Esophagus squamous epithelium (tissue), 5 donors: ENCODE measurements around the gene SERTAD1. TPM values are rescaled to one million over a fixed set of nuclear protein-coding genes. Genes with fewer than 3 reads are reported as not detected.

Experiments used
- DNase-seq: peaks from one replicate; lab custom pipeline; 2025; lab: John Stamatoyannopoulos, UW
- H3K27ac ChIP-seq, 4 donors: fragments of 200-600 bp; sonication (generic); one replicate each; pipeline ENCODE4 v1.5.1; 2016 to 2019; ENCODE audit warnings: mild to moderate bottlenecking in 1 of 4
- H3K27me3 ChIP-seq, 4 donors: fragments of 200-600 bp; sonication (generic); 1 replicate in 3 of 4; 2 replicates in 1 of 4; pipeline versions ENCODE4 v1.5.1 to v1.6.0; 2017 to 2021; ENCODE audit warnings: antibody characterized with exemption in 1 of 4
- H3K36me3 ChIP-seq, 3 donors: fragments of 200-600 bp; sonication (generic); one replicate each; pipeline ENCODE4 v1.5.1; 2016 to 2019
- H3K4me1 ChIP-seq, 3 donors: fragments of 200-600 bp; sonication (generic); one replicate each; pipeline ENCODE4 v1.5.1; 2017 to 2019
- H3K4me3 ChIP-seq, 4 donors: fragments of 200-600 bp; sonication (generic); 1 replicate in 3 of 4; 2 replicates in 1 of 4; pipeline ENCODE4 v1.5.1; 2016 to 2019; ENCODE audit warnings: mild to moderate bottlenecking in 2 of 4, moderate library complexity in 1 of 4
- H3K9me3 ChIP-seq, 3 donors: fragments of 200-600 bp; sonication (generic); one replicate each; pipeline ENCODE4 v1.5.1; 2016 to 2019
- CTCF ChIP-seq, 6 experiments: fragments of 450-650 bp in 4 of 6; fragments of 200-600 bp in 2 of 6; sonication (generic) in 2 of 6; IDR thresholded peaks; one replicate each; pipeline ENCODE4 v1.5.1; 2016 to 2019; ENCODE audit warnings: antibody characterized with exemption in 6 of 6, mild to moderate bottlenecking in 4 of 6, moderate library complexity in 4 of 6
- POLR2A ChIP-seq, 4 donors: fragments of 450-650 bp; IDR thresholded peaks; one replicate each; pipeline ENCODE4 v1.6.1; 2017; ENCODE audit warnings: antibody characterized with exemption in 4 of 4, mild to moderate bottlenecking in 4 of 4, moderate library complexity in 3 of 4
- whole genome bisulfite sequencing, 2 donors: methylation state at CpG; one replicate each; pipeline ENCODE4 v1.1.5; 2018; 5-methylcytosine and 5-hydroxymethylcytosine counted together
- intact Hi-C: fragments of 100-400 bp; cut with DNase I; formaldehyde crosslinking; loops from one replicate; pipeline ENCODE4 v1.15.0; 2022
- total RNA-seq, 4 donors: library from RNA; depleted of rRNA; stranded (reverse); fragments of >200 nt; gene quantifications; one replicate each; pipeline ENCODE4 v1.1.0, GENCODE V29; 2016
- donor health status: DM: yes; HTN: yes; CAD: no.

SERTAD1 gene
- total RNA-seq, 4 donors from 2014 or later = 10.2 to 24.9 (median 16.2) TPM

GRCh38 chr19:40394816-40395210 lies 31.0 kb downstream of the SERTAD1 start:
- WGBS, 2 donors = 67 to 78% methylated on average over 6 to 13 of the region's 13 CpGs
- TF ChIP-seq CTCF (IDR thresholded peaks at IDR 0.05) (no peak), POLR2A (IDR thresholded peaks at IDR 0.05) (no peak)
- intact Hi-C loops = no loop called here

GRCh38 chr19:40393894-40394815 lies 31.6 kb downstream of the SERTAD1 start:
- no peaks in the 10 kb centered on the region for H3K9me3 ChIP-seq
- WGBS, 2 donors = 83 to 92% methylated on average over 5 to 11 of the region's 41 CpGs
- no peak for TF ChIP-seq CTCF (IDR thresholded peaks at IDR 0.05)
- TF ChIP-seq POLR2A (IDR thresholded peaks at IDR 0.05) = no peak
- peaks cover 0 to 7% (median 0%) of the 10 kb centered on the region in 3 donors for H3K36me3 ChIP-seq
- H3K4me3 ChIP-seq = no peak overlapping the region
- no peak for DNase-seq
- no peak overlapping the region for H3K27ac ChIP-seq
- peaks cover 7 to 27% (median 10%) of the 10 kb centered on the region in 3 donors for H3K4me1 ChIP-seq
- no peaks in the 10 kb centered on the region for H3K27me3 ChIP-seq
- intact Hi-C loops = no loop called here

More at GRCh38 chr19:40394816-40395210, 31.0 kb downstream of the SERTAD1 start:
- no peak overlapping the region for H3K27ac ChIP-seq
- H3K9me3 ChIP-seq = no peaks in the 10 kb centered on the region
- peaks cover 7 to 27% (median 10%) of the 10 kb centered on the region in 3 donors for H3K4me1 ChIP-seq
- H3K36me3 ChIP-seq = peaks cover 0 to 7% (median 0%) of the 10 kb centered on the region in 3 donors
- no peak overlapping the region for H3K4me3 ChIP-seq
- no peak for DNase-seq
- no peaks in the 10 kb centered on the region for H3K27me3 ChIP-seq

- H3K4me1 ChIP-seq = peaks cover 7 to 18% (median 7%) of the 10 kb centered on the region in 3 donors
- WGBS, 2 donors = 40 to 58% methylated on average over 4 to 6 of the region's 9 CpGs
- H3K36me3 ChIP-seq = peaks cover 0 to 7% (median 0%) of the 10 kb centered on the region in 3 donors
- peak overlapping the region in 3 of 4 donors; percentile 25 to 38 (median 31) for H3K27ac ChIP-seq
- no peak for TF ChIP-seq POLR2A (IDR thresholded peaks at IDR 0.05)
- peak; percentile 14 to 70 (median 53) for TF ChIP-seq CTCF (IDR thresholded peaks at IDR 0.05)
- intact Hi-C loops = no loop called here
- DNase-seq = no peak
- no peaks in the 10 kb centered on the region for H3K27me3 ChIP-seq
- H3K9me3 ChIP-seq = no peaks in the 10 kb centered on the region
- no peak overlapping the region for H3K4me3 ChIP-seq
Measured at GRCh38 chr19:40392894-40393517, 32.8 kb downstream of the SERTAD1 start.

GRCh38 chr19:40392123-40392522 lies 33.7 kb downstream of the SERTAD1 start:
- intact Hi-C loops = no loop called here
- no peak for DNase-seq
- TF ChIP-seq CTCF (IDR thresholded peaks at IDR 0.05) = no peak
- TF ChIP-seq POLR2A (IDR thresholded peaks at IDR 0.05) = no peak
- H3K27me3 ChIP-seq = no peaks in the 10 kb centered on the region
- H3K36me3 ChIP-seq = peaks cover 0 to 2% (median 0%) of the 10 kb centered on the region in 3 donors
- H3K4me1 ChIP-seq = peaks cover 7 to 18% (median 7%) of the 10 kb centered on the region in 3 donors
- H3K4me3 ChIP-seq = no peak overlapping the region
- H3K9me3 ChIP-seq = no peaks in the 10 kb centered on the region
- 61 to 66% methylated on average over 8 of the region's 8 CpGs for WGBS, 2 donors
- H3K27ac ChIP-seq = no peak overlapping the region
